GM12864 (cell line): Measurements from ENCODE around the gene MGAT1.
"Not testable (repeated sequence)": the region's sequence is repeated elsewhere in the genome, so short reads cannot be mapped to it uniquely, and the experiment has no call there.

Experiments
- DNase-seq: peaks from one replicate; pipeline ENCODE4 v3.0.0-alpha.2; 2011; ENCODE audit warnings: low read depth
- H3K4me3 ChIP-seq: 2 replicates; pipeline ENCODE4 v1.5.1; 2011; ENCODE audit warnings: mild to moderate bottlenecking, low read depth, low read length, control low read depth
- TF ChIP-seq, protein P1 (sequence below): IDR thresholded peaks from 2 replicates; pipeline ENCODE4 v1.5.1; 2011; ENCODE audit warnings: low read depth, mild to moderate bottlenecking, moderate library complexity, low read length, control low read depth, inconsistent platforms; ENCODE audit errors: missing control alignments

Gene MGAT1

DNA sequence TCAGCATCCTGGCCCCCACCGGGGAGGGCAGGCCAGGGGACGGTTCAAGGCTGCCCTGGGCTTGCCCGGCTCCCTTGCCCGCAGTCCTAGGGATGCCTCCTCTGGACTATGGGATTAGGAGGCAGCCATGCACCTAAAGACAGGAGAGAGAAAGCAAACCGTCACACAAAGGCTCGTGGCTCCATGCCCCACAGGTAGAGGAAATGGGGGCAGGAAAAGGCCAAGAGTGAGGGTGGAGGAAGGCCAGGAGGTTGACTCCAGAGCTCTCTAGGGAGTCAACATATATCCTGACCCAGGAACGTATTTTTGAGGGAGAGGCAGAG is 9.7 kb downstream of the MGAT1 start:
- no peak for DNase-seq
- H3K4me3 ChIP-seq = no peak overlapping the region
- TF ChIP-seq, protein P1, sequence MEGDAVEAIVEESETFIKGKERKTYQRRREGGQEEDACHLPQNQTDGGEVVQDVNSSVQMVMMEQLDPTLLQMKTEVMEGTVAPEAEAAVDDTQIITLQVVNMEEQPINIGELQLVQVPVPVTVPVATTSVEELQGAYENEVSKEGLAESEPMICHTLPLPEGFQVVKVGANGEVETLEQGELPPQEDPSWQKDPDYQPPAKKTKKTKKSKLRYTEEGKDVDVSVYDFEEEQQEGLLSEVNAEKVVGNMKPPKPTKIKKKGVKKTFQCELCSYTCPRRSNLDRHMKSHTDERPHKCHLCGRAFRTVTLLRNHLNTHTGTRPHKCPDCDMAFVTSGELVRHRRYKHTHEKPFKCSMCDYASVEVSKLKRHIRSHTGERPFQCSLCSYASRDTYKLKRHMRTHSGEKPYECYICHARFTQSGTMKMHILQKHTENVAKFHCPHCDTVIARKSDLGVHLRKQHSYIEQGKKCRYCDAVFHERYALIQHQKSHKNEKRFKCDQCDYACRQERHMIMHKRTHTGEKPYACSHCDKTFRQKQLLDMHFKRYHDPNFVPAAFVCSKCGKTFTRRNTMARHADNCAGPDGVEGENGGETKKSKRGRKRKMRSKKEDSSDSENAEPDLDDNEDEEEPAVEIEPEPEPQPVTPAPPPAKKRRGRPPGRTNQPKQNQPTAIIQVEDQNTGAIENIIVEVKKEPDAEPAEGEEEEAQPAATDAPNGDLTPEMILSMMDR = no peak

DNA sequence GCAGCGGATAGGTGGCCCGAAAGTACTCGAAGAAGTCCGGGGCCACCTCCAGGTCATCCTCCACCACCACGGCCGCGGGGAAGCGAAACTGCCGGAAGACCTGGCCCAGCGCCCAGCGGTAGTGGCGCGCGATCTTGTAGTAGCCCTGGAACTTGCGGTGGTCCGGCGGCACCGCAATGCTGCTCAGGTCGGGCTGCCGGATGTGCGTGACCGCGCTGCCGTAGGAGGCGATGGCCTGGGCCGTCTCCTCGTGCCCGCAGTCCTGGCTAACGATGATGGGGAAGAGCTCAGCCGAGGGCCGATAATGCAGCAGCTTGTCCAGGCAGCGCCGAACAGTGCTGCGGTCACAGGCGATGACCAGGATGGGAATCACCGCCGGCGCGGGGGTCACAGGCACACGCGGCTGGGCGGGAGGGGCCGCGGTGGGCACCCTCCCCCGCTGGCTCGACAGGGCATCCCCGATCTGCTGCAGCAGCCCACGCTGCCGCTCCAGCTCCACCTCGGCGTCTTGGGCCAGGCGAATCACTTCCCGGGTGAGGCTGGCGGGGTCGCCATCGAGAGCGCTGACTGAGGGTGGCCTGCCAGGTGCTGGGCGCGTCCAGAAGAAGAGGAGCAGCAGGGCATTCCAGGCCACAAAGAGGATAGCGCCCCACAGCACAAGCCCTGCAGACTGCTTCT is 10.2 kb downstream of the MGAT1 start:
- no peak overlapping the region for H3K4me3 ChIP-seq
- DNase-seq = no peak
- TF ChIP-seq, protein P1 = no peak

DNA sequence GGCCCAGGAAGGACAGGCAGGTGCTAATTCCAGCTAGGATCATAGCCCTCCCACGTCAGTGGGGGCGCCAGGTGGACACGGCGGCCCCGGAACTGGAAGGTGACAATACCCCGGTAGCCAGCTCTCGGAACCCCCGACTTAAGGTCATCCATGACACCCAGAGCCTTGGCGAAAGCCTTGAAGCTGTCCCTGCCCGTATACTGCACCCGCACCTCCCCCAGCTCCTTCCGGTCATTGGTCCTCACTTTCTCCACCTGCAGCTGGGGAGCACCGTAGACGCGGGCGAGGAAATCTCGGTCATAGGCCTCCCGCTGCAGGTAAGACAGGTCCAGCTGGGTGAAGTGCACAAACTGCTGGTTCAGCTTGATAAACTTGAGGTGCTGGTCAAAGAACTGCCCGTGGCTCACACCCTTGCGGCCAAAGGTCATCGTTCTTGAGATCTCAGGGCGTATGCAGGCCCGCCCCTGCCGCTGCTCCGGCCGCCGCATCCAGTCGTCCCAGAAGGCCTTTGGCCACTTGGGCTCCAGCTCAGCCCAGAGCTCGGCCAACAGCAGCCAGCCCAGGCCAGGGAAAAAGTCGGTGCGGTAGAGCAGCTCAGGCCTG is 10.9 kb downstream of the MGAT1 start:
- DNase-seq = no peak
- no peak overlapping the region for H3K4me3 ChIP-seq
- TF ChIP-seq, protein P1 = no peak

DNA sequence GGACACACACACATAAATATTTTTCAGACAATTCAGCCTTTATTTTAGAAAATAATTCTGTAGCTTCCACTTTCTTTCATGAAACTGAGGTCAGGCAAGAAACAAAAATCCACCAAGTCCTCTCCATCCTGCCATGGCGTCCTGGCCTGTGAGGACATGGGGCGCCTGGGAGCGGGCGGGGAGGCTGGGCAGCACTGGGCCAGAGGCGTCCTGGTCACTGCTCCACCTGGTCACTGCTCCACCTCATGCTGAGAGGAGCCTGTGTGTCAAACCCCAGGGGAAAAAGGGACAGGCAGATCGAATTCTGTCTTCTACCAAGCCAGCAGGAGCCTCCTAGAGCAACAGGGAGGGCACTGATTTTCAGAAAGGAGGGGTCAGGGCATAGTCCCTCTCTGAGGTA is 12.1 kb downstream of the MGAT1 start:
- TF ChIP-seq, protein P1 = no peak
- no peak for DNase-seq
- H3K4me3 ChIP-seq = no peak overlapping the region

DNA sequence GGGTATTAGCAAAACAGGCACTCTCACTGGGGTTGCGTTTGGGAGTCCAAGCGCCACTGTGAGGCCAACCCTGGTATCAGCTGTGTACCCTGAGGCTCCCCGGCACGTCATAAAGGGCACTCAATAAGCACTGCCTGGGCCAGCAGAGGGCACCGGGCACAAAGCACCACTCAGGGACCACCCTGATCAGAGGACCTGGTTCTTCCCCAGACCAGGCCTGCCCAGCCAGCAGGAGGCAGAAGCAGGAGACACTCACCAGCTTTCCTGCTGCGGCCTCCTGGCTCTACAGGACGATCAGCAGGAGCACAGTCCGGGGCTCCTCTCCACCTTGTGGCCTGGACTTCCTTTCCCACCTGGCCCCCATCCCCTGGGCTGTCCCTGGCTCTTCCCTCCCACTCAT is 12.6 kb downstream of the MGAT1 start:
- TF ChIP-seq, protein P1 = no peak
- no peak for DNase-seq
- H3K4me3 ChIP-seq = no peak overlapping the region

DNA sequence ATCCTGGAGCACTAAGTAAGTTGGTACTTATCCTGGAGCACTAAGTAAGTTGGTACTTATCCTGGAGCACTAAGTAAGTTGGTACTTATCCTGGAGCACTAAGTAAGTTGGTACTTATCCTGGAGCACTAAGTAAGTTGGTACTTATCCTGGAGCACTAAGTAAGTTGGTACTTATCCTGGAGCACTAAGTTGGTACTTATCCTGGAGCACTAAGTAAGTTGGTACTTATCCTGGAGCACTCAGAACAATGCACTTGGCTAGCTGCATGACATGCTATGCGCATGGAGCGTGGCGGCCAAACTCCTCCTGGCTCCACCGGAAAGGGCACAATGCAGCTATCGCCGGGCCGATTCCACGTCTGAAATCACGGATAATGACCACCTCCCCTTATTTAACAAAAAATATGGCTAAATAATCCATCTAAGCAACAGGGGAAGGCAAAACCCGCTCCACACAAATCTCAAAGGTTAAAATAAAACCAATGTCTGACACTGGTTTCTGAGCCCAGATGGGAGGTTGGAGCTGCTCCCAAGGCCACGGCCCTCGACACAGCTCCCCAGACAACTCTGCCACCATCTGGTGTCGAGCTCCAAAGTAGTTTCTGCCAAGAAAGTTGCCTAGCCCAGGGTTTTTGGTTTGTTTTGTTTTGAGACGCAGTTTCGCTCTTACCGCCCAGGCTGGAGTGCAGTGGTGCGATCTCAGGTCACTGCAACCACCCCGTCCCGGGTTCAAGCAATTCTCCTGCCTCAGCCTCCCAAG is 13.8 kb downstream of the MGAT1 start:
- H3K4me3 ChIP-seq, DNase-seq: not testable (repeated sequence)

DNA sequence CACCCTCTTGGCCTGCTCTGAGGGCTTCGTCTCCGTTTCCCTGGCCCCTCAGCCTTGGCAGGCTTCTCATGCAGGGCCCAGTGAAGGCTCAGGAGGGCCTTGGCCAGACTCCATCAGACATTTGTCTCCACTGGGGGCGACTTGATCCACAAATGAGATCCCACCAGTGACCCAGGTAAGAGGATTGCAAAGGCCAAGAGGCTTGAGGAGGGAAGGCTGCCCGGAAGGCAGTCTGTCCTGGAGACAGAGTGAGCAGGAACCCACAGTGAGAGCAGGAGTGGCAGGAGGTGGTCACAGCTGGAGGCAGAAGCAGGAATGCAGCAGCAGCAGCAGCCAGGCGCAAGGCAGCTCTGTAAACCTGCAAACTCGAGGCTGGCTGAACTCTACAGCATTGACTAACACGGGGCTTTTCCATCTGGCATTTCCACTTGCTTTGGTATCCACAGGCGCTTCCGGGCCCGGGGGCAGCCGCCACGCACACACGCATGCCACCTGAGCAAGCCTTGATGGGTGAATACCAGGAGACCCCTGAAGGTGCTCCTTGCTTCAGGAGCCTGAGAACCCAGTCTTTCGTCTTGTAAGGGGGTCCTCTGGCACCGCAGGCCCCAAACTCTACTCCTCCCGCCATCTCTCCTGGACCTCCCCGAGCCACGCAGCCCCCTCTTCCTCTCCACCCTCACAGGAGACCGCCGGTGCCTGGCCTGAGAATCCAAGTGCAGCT is 14.7 kb downstream of the MGAT1 start:
- TF ChIP-seq, protein P1 = no peak
- no peak for DNase-seq
- H3K4me3 ChIP-seq = no peak overlapping the region
